Measurements from ENCODE around the gene FBXL13. TPM values are rescaled to one million over a fixed set of nuclear protein-coding genes. Genes with fewer than 3 reads are reported as not detected.

The FBXL13 gene
- total RNA-seq, 4 donors from 2014 or later: 0.52 to 1.7 (median 1.1) TPM

- H3K9me3 ChIP-seq: no peaks in the 10 kb centered on the region
- no peak for TF ChIP-seq EP300 (IDR thresholded peaks at IDR 0.05)
- TF ChIP-seq POLR2AphosphoS5 (IDR thresholded peaks at IDR 0.05): no peak
- no peak for TF ChIP-seq POLR2A (IDR thresholded peaks at IDR 0.05; ENCODE audit: low read depth)
- no peak for TF ChIP-seq CTCF (IDR thresholded peaks at IDR 0.05)
- H3K27ac ChIP-seq (replicated peaks in 1 of 4): no peak overlapping the region
- H3K4me3 ChIP-seq: no peak overlapping the region
- 93% methylated on average over 4 of the region's 4 CpGs for WGBS
- H3K36me3 ChIP-seq: no peaks in the 10 kb centered on the region
- no peaks in the 10 kb centered on the region for H3K27me3 ChIP-seq
- DNase-seq (ENCODE audit: extremely low spot score): peak; percentile 66
- peaks cover 0 to 11% (median 4%) of the 10 kb centered on the region in 4 donors for H3K4me1 ChIP-seq
- intact Hi-C loops (cut with DNase I): no loop called here
These were observed 201.0 kb downstream of the FBXL13 start for GRCh38 chr7:102873470-102874165.

GRCh38 chr7:102872460-102872859 is 202.1 kb downstream of the FBXL13 start:
- no peak for DNase-seq (ENCODE audit: extremely low spot score)
- intact Hi-C loops (cut with DNase I): no loop called here
- Histone ChIP-seq H3K4me1 (peaks cover 0 to 11% (median 4%) of the 10 kb centered on the region in 4 donors), H3K4me3 (no peak overlapping the region), H3K36me3 (no peaks in the 10 kb centered on the region), H3K27ac (replicated peaks in 1 of 4) (no peak overlapping the region), H3K9me3 (no peaks in the 10 kb centered on the region), H3K27me3 (no peaks in the 10 kb centered on the region)
- WGBS: 81% methylated on average over 2 of the region's 2 CpGs
- TF ChIP-seq POLR2A (IDR thresholded peaks at IDR 0.05; ENCODE audit: low read depth) (no peak), POLR2AphosphoS5 (IDR thresholded peaks at IDR 0.05) (no peak), CTCF (IDR thresholded peaks at IDR 0.05) (no peak), EP300 (IDR thresholded peaks at IDR 0.05) (no peak)

GRCh38 chr7:102869195-102869594 is 205.4 kb downstream of the FBXL13 start:
- DNase-seq (ENCODE audit: extremely low spot score): no peak
- WGBS: 89% methylated on average over 5 of the region's 5 CpGs
- H3K9me3 ChIP-seq: no peaks in the 10 kb centered on the region
- TF ChIP-seq POLR2AphosphoS5 (IDR thresholded peaks at IDR 0.05) (no peak), POLR2A (IDR thresholded peaks at IDR 0.05; ENCODE audit: low read depth) (no peak), CTCF (IDR thresholded peaks at IDR 0.05) (no peak), EP300 (IDR thresholded peaks at IDR 0.05) (no peak)
- no peak overlapping the region for H3K27ac ChIP-seq (replicated peaks in 1 of 4)
- no peak overlapping the region for H3K4me3 ChIP-seq
- H3K36me3 ChIP-seq: no peaks in the 10 kb centered on the region
- H3K4me1 ChIP-seq: peaks cover 0 to 4% (median 0%) of the 10 kb centered on the region in 4 donors
- H3K27me3 ChIP-seq: no peaks in the 10 kb centered on the region
- intact Hi-C loops (cut with DNase I): no loop called here

GRCh38 chr7:102866535-102867215 is 207.9 kb downstream of the FBXL13 start:
- Histone ChIP-seq H3K36me3 (no peaks in the 10 kb centered on the region), H3K9me3 (no peaks in the 10 kb centered on the region), H3K27ac (replicated peaks in 1 of 4) (no peak overlapping the region), H3K27me3 (no peaks in the 10 kb centered on the region), H3K4me3 (no peak overlapping the region), H3K4me1 (no peaks in the 10 kb centered on the region)
- intact Hi-C loops (cut with DNase I): no loop called here
- WGBS: 69% methylated on average over 3 of the region's 3 CpGs
- peak; percentile 57 for DNase-seq (ENCODE audit: extremely low spot score)
- TF ChIP-seq CTCF (IDR thresholded peaks at IDR 0.05) (no peak), POLR2A (IDR thresholded peaks at IDR 0.05; ENCODE audit: low read depth) (no peak)
